ENCODE measurements around the gene XYLT1.

Gene XYLT1

GRCh38 chr16:17409894-17410293 lies 60.9 kb downstream of the XYLT1 start:
- H3K4me3 ChIP-seq (ENCODE audit: low read length): no peak overlapping the region
- no peak for DNase-seq (ENCODE audit: low read depth, low spot score)

- no peak for DNase-seq (ENCODE audit: low read depth, low spot score)
- no peak overlapping the region for H3K4me3 ChIP-seq (ENCODE audit: low read length)
These were observed 61.8 kb downstream of the XYLT1 start for GRCh38 chr16:17408955-17409441.

- no peak overlapping the region for H3K4me3 ChIP-seq (ENCODE audit: low read length)
- no peak for DNase-seq (ENCODE audit: low read depth, low spot score)
These were observed 62.5 kb downstream of the XYLT1 start for GRCh38 chr16:17408296-17408695.

- no peak for DNase-seq (ENCODE audit: low read depth, low spot score)
- H3K4me3 ChIP-seq (ENCODE audit: low read length): no peak overlapping the region
These were observed 63.4 kb downstream of the XYLT1 start for GRCh38 chr16:17407321-17407720.

GRCh38 chr16:17404941-17405689 lies 65.6 kb downstream of the XYLT1 start:
- DNase-seq (ENCODE audit: low read depth, low spot score): no peak
- H3K4me3 ChIP-seq (ENCODE audit: low read length): no peak overlapping the region

GRCh38 chr16:17403859-17404545 lies 66.8 kb downstream of the XYLT1 start:
- no peak for DNase-seq (ENCODE audit: low read depth, low spot score)
- H3K4me3 ChIP-seq (ENCODE audit: low read length): no peak overlapping the region

- DNase-seq (ENCODE audit: low read depth, low spot score): no peak
- H3K4me3 ChIP-seq (ENCODE audit: low read length): no peak overlapping the region
These were observed 67.5 kb downstream of the XYLT1 start for GRCh38 chr16:17403156-17403809.

- DNase-seq (ENCODE audit: low read depth, low spot score): no peak
- no peak overlapping the region for H3K4me3 ChIP-seq (ENCODE audit: low read length)
These were observed 73.3 kb downstream of the XYLT1 start for GRCh38 chr16:17397499-17397891.

GRCh38 chr16:17396762-17397498 lies 73.8 kb downstream of the XYLT1 start:
- DNase-seq (ENCODE audit: low read depth, low spot score): no peak
- no peak overlapping the region for H3K4me3 ChIP-seq (ENCODE audit: low read length)

GRCh38 chr16:17395849-17396480 lies 74.8 kb downstream of the XYLT1 start:
- no peak for DNase-seq (ENCODE audit: low read depth, low spot score)

GRCh38 chr16:17392857-17393692 lies 77.7 kb downstream of the XYLT1 start:
- H3K4me3 ChIP-seq (ENCODE audit: low read length): no peak overlapping the region
- no peak for DNase-seq (ENCODE audit: low read depth, low spot score)

More at GRCh38 chr16:17395849-17396480, 74.8 kb downstream of the XYLT1 start:
- no peak overlapping the region for H3K4me3 ChIP-seq (ENCODE audit: low read length)

GRCh38 chr16:17392127-17392856 lies 78.5 kb downstream of the XYLT1 start:
- no peak for DNase-seq (ENCODE audit: low read depth, low spot score)
- no peak overlapping the region for H3K4me3 ChIP-seq (ENCODE audit: low read length)

- no peak for DNase-seq (ENCODE audit: low read depth, low spot score)
- H3K4me3 ChIP-seq (ENCODE audit: low read length): no peak overlapping the region
These were observed 79.0 kb downstream of the XYLT1 start for GRCh38 chr16:17391715-17392114.

GRCh38 chr16:17389384-17389783 lies 81.4 kb downstream of the XYLT1 start:
- no peak for DNase-seq (ENCODE audit: low read depth, low spot score)
- no peak overlapping the region for H3K4me3 ChIP-seq (ENCODE audit: low read length)

GRCh38 chr16:17387256-17387655 lies 83.5 kb downstream of the XYLT1 start:
- no peak for DNase-seq (ENCODE audit: low read depth, low spot score)
- no peak overlapping the region for H3K4me3 ChIP-seq (ENCODE audit: low read length)

GRCh38 chr16:17386229-17386628 lies 84.5 kb downstream of the XYLT1 start:
- no peak overlapping the region for H3K4me3 ChIP-seq (ENCODE audit: low read length)
- DNase-seq (ENCODE audit: low read depth, low spot score): no peak

GRCh38 chr16:17384471-17384870 lies 86.3 kb downstream of the XYLT1 start:
- H3K4me3 ChIP-seq (ENCODE audit: low read length): no peak overlapping the region
- DNase-seq (ENCODE audit: low read depth, low spot score): no peak
